GM18909 (cell line): ENCODE results near the gene PPP1R15B.

Source experiments
- ATAC-seq: cut with Tn5 transposase; IDR thresholded peaks from one replicate; pipeline ENCODE4 v1.9.1; 2021; ENCODE audit warnings: mild to moderate bottlenecking; ENCODE audit not compliant: unreplicated experiment, poor library complexity

Gene PPP1R15B

GRCh38 chr1:204373911-204374310, 37.7 kb downstream of the PPP1R15B start:
- ATAC-seq = no peak

- no peak for ATAC-seq
These were observed 41.4 kb downstream of the PPP1R15B start for GRCh38 chr1:204370176-204370575.

GRCh38 chr1:204368996-204369726, 42.5 kb downstream of the PPP1R15B start:
- ATAC-seq = no peak

GRCh38 chr1:204367956-204368355, 43.7 kb downstream of the PPP1R15B start:
- no peak for ATAC-seq

- no peak for ATAC-seq
These were observed 44.3 kb downstream of the PPP1R15B start for GRCh38 chr1:204367193-204367858.

- ATAC-seq = no peak
These were observed 44.9 kb downstream of the PPP1R15B start for GRCh38 chr1:204366759-204367158.

GRCh38 chr1:204363335-204364114, 48.1 kb downstream of the PPP1R15B start:
- no peak for ATAC-seq

- ATAC-seq = no peak
These were observed 48.7 kb downstream of the PPP1R15B start for GRCh38 chr1:204362984-204363334.

- ATAC-seq = no peak
These were observed 49.8 kb downstream of the PPP1R15B start for GRCh38 chr1:204361781-204362180.

- no peak for ATAC-seq
These were observed 50.3 kb downstream of the PPP1R15B start for GRCh38 chr1:204361341-204361771.

- no peak for ATAC-seq
These were observed 51.3 kb downstream of the PPP1R15B start for GRCh38 chr1:204360314-204360713.

GRCh38 chr1:204359474-204360255, 52.0 kb downstream of the PPP1R15B start, which contains the start of gene PLEKHA6:
Gene PLEKHA6, minus strand, starts transcription at chr1:204359929. Its CDS starts 86,202 bp downstream, at chr1:204273727.
- no peak for ATAC-seq

- ATAC-seq = no peak
These were observed 52.5 kb downstream of the PPP1R15B start for GRCh38 chr1:204359131-204359473.

- no peak for ATAC-seq
These were observed 53.0 kb downstream of the PPP1R15B start for GRCh38 chr1:204358605-204359004.

- ATAC-seq = no peak
These were observed 53.8 kb downstream of the PPP1R15B start for GRCh38 chr1:204357551-204358490.

- ATAC-seq = no peak
These were observed 54.6 kb downstream of the PPP1R15B start for GRCh38 chr1:204356997-204357396.

- ATAC-seq = no peak
These were observed 55.7 kb downstream of the PPP1R15B start for GRCh38 chr1:204355913-204356312.

- no peak for ATAC-seq
These were observed 57.0 kb downstream of the PPP1R15B start for GRCh38 chr1:204354579-204354978.
